PC-3 (cell line): Measurements from ENCODE around the gene IGSF8.

Experiments
- CTCF ChIP-seq: fragments of 300-600 bp; sonication (generic); conservative IDR thresholded peaks from 2 replicates; pipeline ENCODE4 v1.5.1; 2017; ENCODE audit warnings: antibody characterized with exemption, low read depth, mild to moderate bottlenecking, low read length
- EZH2 ChIP-seq: fragments of 300-600 bp; sonication (generic); IDR thresholded peaks from one replicate; pipeline ENCODE4 v1.6.1; 2017; ENCODE audit warnings: antibody characterized with exemption, mild to moderate bottlenecking, low read length; ENCODE audit not compliant: unreplicated experiment

- TF ChIP-seq CTCF = no peak
- TF ChIP-seq EZH2 = no peak
These were observed 19.0 kb downstream of the IGSF8 start for GRCh38 chr1:160079448-160079847.
